ENCODE results near the gene OR2AE1. TPM values are rescaled to one million over a fixed set of nuclear protein-coding genes. Genes with fewer than 3 reads are reported as not detected.
"Not testable (repeated sequence)": the region's sequence is repeated elsewhere in the genome, so short reads cannot be mapped to it uniquely, and the experiment has no call there.

OR2AE1 gene
- total and polyA plus RNA-seq, 3 experiments from 2014 or later: 0.26 TPM; not detected in 2

DNA sequence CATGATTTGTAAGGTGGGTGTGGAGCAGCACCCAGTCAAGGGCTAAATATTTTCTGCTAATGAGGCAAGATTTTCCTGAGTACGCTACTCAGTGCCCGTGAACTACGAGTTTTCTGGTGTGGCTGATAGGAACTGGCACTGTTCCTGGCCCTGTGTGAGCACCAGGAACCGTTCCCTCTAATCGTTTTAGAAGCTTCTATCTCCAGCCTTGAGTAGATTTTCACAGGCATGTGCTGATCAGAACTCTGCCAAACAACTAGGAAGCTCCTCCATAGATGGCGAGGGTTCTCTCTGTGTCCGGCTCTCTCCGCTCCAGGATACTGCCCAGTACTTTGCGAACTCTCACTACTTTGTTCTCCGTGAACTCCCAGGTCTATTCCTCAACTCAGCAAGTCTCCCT, 24.7 kb upstream of the OR2AE1 start:
- Histone ChIP-seq H3K4me3 (ENCODE audit: low read length) (no peak overlapping the region), H3K27ac (ENCODE audit: low read depth, low read length) (no peak overlapping the region), H3K27me3 (ENCODE audit: insufficient read depth, low read length, poor library complexity, severe bottlenecking) (no peaks in the 10 kb centered on the region), H3K9me3 (ENCODE audit: low read length) (no peaks in the 10 kb centered on the region), H3K4me1 (ENCODE audit: insufficient read depth, low read length) (no peaks in the 10 kb centered on the region), H3K36me3 (ENCODE audit: insufficient read depth, low read length) (peaks cover 35% of the 10 kb centered on the region)
- no peak overlapping the region for H3K27ac Mint-ChIP-seq
- ChIA-PET POLR2A (interaction anchor here (0.5 kb wide), 1 partner anchor 420 kb away, joined by 5 read pairs; no protein-coding TSS in a partner anchor), CTCF (no interaction called here)
- no peaks in the 10 kb centered on the region for H3K27me3 Mint-ChIP-seq
- peaks cover 16 to 77% (median 31%) of the 10 kb centered on the region in 3 donors for H3K36me3 Mint-ChIP-seq
- no peak overlapping the region for H3K4me3 Mint-ChIP-seq
- peaks cover 15 to 17% (median 16%) of the 10 kb centered on the region in 3 donors for H3K4me1 Mint-ChIP-seq
- H3K9me3 Mint-ChIP-seq: no peaks in the 10 kb centered on the region
- DNase-seq: no peak

DNA sequence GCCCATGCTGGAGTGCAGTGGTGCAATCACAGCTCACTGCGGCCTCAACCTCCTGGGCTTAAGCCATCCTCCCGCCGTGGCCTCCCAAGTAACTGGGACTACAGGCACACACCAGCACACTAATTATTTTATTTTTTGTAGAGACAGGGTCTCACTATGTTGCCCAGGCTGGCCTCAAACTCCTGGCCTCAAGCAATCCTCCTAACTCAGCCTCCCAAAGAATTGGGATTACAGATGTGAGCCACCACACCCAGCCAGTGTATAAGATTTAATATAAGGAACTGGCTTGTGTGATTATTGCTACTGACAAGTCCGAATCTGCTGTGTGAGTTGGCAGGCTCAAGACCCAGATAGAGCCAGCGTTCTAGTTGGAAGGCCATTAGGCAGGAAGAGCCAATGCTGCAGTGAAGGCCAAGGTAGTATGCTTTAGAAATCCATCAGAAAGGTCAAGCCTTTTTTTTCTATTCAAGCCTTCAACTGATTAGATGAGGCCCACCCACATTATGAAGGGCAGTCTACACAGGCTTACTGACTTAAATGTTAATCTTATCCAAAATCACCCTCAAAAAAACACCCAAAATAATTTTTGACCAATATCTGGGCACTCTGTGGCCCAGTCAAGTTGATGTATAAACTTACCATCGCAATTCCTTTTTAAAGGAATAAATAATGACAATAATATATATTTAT, 23.1 kb upstream of the OR2AE1 start:
- no peak for DNase-seq
- Mint-ChIP-seq H3K27me3 (no peaks in the 10 kb centered on the region), H3K4me3 (no peak overlapping the region), H3K27ac (peak overlapping the region in 1 of 8 donors; percentile 77), H3K9me3 (no peaks in the 10 kb centered on the region), H3K4me1 (peaks cover 12 to 16% (median 14%) of the 10 kb centered on the region in 3 donors), H3K36me3 (peaks cover 16 to 61% (median 31%) of the 10 kb centered on the region in 3 donors)
- Histone ChIP-seq H3K36me3 (ENCODE audit: insufficient read depth, low read length) (peaks cover 35% of the 10 kb centered on the region), H3K27ac (ENCODE audit: low read depth, low read length) (no peak overlapping the region), H3K4me1 (ENCODE audit: insufficient read depth, low read length) (no peaks in the 10 kb centered on the region), H3K4me3 (ENCODE audit: low read length) (no peak overlapping the region), H3K9me3 (ENCODE audit: low read length) (no peaks in the 10 kb centered on the region), H3K27me3 (ENCODE audit: insufficient read depth, low read length, poor library complexity, severe bottlenecking) (no peaks in the 10 kb centered on the region)
- CTCF ChIA-PET: interaction anchor here (1.0 kb wide), 1 partner anchor 13 kb away, joined by 3 read pairs; no protein-coding TSS in a partner anchor
- POLR2A ChIA-PET: no interaction called here

DNA sequence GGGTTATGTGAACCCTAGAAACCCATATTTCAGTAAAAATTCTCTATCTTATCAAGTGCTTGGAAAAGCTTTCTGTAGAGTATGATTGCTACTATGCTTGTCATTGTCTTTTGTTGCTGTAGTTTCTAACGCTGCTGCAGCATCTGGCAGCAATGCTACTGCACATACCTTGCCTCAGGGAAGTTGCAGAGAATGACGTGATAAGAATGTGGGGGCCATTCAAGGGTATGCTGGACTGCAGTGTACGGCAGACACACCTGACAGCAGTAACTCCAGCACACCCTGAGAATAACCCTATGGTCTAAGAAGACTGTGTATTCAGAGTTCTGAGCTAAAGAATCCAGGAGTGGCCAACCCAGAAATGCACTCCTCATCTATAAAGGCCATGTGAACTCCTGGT, 22.0 kb upstream of the OR2AE1 start:
- DNase-seq: no peak
- Histone ChIP-seq H3K4me1 (ENCODE audit: insufficient read depth, low read length) (no peaks in the 10 kb centered on the region), H3K4me3 (ENCODE audit: low read length) (no peak overlapping the region), H3K27me3 (ENCODE audit: insufficient read depth, low read length, poor library complexity, severe bottlenecking) (no peaks in the 10 kb centered on the region), H3K27ac (ENCODE audit: low read depth, low read length) (no peak overlapping the region), H3K9me3 (ENCODE audit: low read length) (no peaks in the 10 kb centered on the region), H3K36me3 (ENCODE audit: insufficient read depth, low read length) (peaks cover 28% of the 10 kb centered on the region)
- Mint-ChIP-seq H3K27ac (peak overlapping the region in 4 of 8 donors; percentile 11 to 60 (median 34)), H3K27me3 (no peaks in the 10 kb centered on the region), H3K9me3 (no peaks in the 10 kb centered on the region), H3K4me1 (peaks cover 11 to 16% (median 14%) of the 10 kb centered on the region in 3 donors), H3K4me3 (no peak overlapping the region), H3K36me3 (peaks cover 16 to 52% (median 31%) of the 10 kb centered on the region in 3 donors)
- ChIA-PET POLR2A (interaction anchor here (0.5 kb wide), 1 partner anchor 24 kb away, joined by 3 read pairs; no protein-coding TSS in a partner anchor), CTCF (no interaction called here)

DNA sequence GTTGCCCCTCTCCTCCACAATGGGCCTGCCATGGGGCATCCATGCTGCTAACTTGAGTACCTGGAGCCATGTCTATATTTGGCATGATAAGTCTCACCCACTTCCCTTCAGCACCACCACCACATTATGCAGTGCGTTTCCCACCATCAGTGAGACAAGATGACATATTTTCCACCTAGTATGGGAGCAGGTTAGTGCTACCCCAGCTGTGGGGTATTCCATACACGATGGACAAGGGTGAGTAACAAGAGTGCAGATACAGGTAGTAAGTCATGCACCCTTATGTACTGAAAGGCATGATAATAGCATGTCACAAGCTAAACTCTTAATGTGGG, 21.2 kb upstream of the OR2AE1 start:
- Histone ChIP-seq H3K4me1 (ENCODE audit: insufficient read depth, low read length) (no peaks in the 10 kb centered on the region), H3K9me3 (ENCODE audit: low read length) (no peaks in the 10 kb centered on the region), H3K4me3 (ENCODE audit: low read length) (no peak overlapping the region), H3K27ac (ENCODE audit: low read depth, low read length) (no peak overlapping the region), H3K36me3 (ENCODE audit: insufficient read depth, low read length) (peaks cover 21% of the 10 kb centered on the region), H3K27me3 (ENCODE audit: insufficient read depth, low read length, poor library complexity, severe bottlenecking) (no peaks in the 10 kb centered on the region)
- Mint-ChIP-seq H3K4me1 (peaks cover 11 to 16% (median 14%) of the 10 kb centered on the region in 3 donors), H3K27ac (peak overlapping the region in 6 of 8 donors; percentile 21 to 90 (median 65)), H3K36me3 (peaks cover 12 to 46% (median 27%) of the 10 kb centered on the region in 3 donors), H3K27me3 (peaks cover 0 to under 1% of the 10 kb centered on the region in 2 donors), H3K9me3 (no peaks in the 10 kb centered on the region), H3K4me3 (no peak overlapping the region)
- POLR2A ChIA-PET: no interaction called here
- DNase-seq: no peak
- CTCF ChIA-PET: no interaction called here

DNA sequence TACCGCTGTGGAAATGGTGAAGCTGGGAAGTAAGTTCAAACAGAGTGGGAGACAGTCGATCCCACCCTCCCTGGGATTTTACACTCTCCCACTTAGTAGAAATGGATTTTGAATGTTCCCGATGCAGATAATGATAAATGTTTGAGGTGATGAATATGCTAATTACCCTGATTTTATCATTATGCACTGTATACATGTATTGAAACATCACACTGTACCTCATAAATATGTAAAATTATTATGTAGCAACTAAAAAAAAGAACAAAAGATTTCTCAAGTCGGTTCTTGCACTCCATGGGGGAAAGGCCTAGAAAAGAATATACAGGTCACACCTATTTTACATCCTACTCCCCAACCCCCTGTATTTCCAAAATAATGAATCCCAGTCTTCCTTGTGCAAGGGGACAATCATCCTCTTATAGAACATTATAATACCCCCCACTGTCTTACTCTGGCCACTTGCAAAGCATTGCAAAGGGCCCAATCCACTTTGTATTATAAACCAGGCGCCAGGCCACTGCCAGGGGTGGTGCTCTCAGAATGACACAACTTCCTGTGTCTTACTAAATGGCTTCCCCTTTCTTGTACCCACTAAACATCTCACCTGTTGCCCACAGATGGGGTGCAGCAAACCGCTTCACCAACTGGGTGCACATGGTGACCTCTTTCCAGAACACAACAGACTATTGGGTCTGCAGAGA, 20.6 kb upstream of the OR2AE1 start:
- H3K9me3 ChIP-seq (ENCODE audit: low read length): no peaks in the 10 kb centered on the region
- DNase-seq: no peak
- Mint-ChIP-seq H3K36me3 (peaks cover 6 to 46% (median 22%) of the 10 kb centered on the region in 3 donors), H3K9me3 (no peaks in the 10 kb centered on the region), H3K27ac (peak overlapping the region in 6 of 8 donors; percentile 21 to 90 (median 74)), H3K4me3 (no peak overlapping the region), H3K4me1 (peaks cover 12 to 16% (median 14%) of the 10 kb centered on the region in 3 donors), H3K27me3 (peaks cover 0 to 3% of the 10 kb centered on the region in 2 donors)
- POLR2A ChIA-PET: no interaction called here
- peaks cover 16% of the 10 kb centered on the region for H3K36me3 ChIP-seq (ENCODE audit: insufficient read depth, low read length)
- H3K27ac ChIP-seq (ENCODE audit: low read depth, low read length): no peak overlapping the region
- CTCF ChIA-PET: no interaction called here
- no peaks in the 10 kb centered on the region for H3K27me3 ChIP-seq (ENCODE audit: insufficient read depth, low read length, poor library complexity, severe bottlenecking)
- no peak overlapping the region for H3K4me3 ChIP-seq (ENCODE audit: low read length)
- no peaks in the 10 kb centered on the region for H3K4me1 ChIP-seq (ENCODE audit: insufficient read depth, low read length)

DNA sequence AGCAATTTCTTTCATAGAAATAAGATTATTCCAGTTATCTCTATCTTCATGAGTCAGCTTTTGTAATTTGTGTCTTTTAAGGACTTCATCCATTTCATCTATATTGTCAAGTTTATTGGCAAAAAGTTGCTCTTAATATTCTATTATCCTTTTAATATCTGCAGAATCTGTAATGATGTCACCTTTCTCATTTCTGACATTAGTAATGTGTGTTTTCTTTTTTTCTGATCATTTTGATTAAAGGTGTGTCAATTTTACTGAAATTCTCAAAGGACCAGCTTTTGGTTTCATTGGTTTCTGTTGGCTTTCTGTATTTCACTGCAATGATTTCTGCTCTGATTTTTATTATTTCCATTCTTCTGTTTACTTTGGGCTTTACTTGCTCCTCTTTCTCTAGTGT, 17.9 kb upstream of the OR2AE1 start:
- no peaks in the 10 kb centered on the region for H3K4me1 ChIP-seq (ENCODE audit: insufficient read depth, low read length)
- no peak for DNase-seq
- H3K9me3 ChIP-seq (ENCODE audit: low read length): no peaks in the 10 kb centered on the region
- Mint-ChIP-seq H3K4me3 (no peak overlapping the region), H3K27me3 (peaks cover 0 to 3% of the 10 kb centered on the region in 2 donors), H3K36me3 (peaks cover 20 to 48% (median 21%) of the 10 kb centered on the region in 3 donors), H3K9me3 (no peaks in the 10 kb centered on the region), H3K4me1 (peaks cover 14 to 16% (median 14%) of the 10 kb centered on the region in 3 donors), H3K27ac (peak overlapping the region in 1 of 8 donors; percentile 28)
- no peak overlapping the region for H3K4me3 ChIP-seq (ENCODE audit: low read length)
- no peak overlapping the region for H3K27ac ChIP-seq (ENCODE audit: low read depth, low read length)
- peaks cover 5% of the 10 kb centered on the region for H3K36me3 ChIP-seq (ENCODE audit: insufficient read depth, low read length)
- H3K27me3 ChIP-seq (ENCODE audit: insufficient read depth, low read length, poor library complexity, severe bottlenecking): no peaks in the 10 kb centered on the region
- ChIA-PET CTCF (no interaction called here), POLR2A (no interaction called here)

DNA sequence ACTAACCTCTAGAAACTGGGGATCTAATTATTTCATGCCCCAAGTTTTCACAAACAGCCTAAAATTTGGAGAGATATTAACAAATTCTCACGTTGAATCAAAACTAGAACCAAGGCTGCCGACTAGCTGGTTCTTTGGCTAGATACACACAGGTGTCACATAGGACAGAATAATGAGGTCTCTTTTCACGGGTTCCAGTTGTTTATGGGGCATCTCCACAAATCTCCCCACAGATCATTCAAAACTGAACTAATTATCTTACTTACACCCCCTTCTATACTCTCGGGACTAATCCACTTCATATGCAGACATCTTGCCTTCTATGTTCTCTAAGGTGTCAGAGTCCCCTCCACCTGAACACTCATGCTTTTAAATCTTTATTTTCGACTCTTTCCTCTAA, 16.4 kb upstream of the OR2AE1 start:
- peaks cover 9 to 14% (median 13%) of the 10 kb centered on the region in 3 donors for H3K4me1 Mint-ChIP-seq
- Histone ChIP-seq H3K27ac (ENCODE audit: low read depth, low read length) (no peak overlapping the region), H3K36me3 (ENCODE audit: insufficient read depth, low read length) (peaks cover 5% of the 10 kb centered on the region), H3K9me3 (ENCODE audit: low read length) (no peaks in the 10 kb centered on the region), H3K4me3 (ENCODE audit: low read length) (no peak overlapping the region), H3K4me1 (ENCODE audit: insufficient read depth, low read length) (no peaks in the 10 kb centered on the region), H3K27me3 (ENCODE audit: insufficient read depth, low read length, poor library complexity, severe bottlenecking) (no peaks in the 10 kb centered on the region)
- H3K27me3 Mint-ChIP-seq: peaks cover 0 to 3% of the 10 kb centered on the region in 2 donors
- no peak for DNase-seq
- no peak overlapping the region for H3K27ac Mint-ChIP-seq
- H3K9me3 Mint-ChIP-seq: no peaks in the 10 kb centered on the region
- ChIA-PET POLR2A (no interaction called here), CTCF (no interaction called here)
- peaks cover 21 to 42% (median 26%) of the 10 kb centered on the region in 3 donors for H3K36me3 Mint-ChIP-seq
- H3K4me3 Mint-ChIP-seq: no peak overlapping the region

DNA sequence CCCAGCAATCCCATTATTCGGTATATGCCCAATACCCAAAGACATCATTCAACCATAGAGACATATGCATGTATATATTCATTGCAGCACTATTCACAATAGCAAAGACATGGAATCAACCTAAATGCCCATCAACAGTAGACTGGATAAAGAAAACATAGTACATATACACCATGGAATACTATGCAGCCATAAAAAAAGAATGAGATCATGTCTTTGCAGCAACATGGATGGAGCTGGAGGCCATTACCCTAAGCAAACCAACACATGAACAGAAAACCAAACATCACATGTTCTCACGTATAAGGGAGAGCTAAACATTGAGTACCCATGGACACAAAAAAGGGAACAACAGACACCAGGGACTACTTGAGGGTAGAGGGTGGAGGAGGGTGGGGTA, 13.5 kb upstream of the OR2AE1 start:
- H3K9me3 Mint-ChIP-seq; H3K4me3 ChIP-seq (ENCODE audit: low read length); DNase-seq; H3K27me3 Mint-ChIP-seq; H3K27ac Mint-ChIP-seq; H3K36me3 ChIP-seq (ENCODE audit: insufficient read depth, low read length); H3K4me1 Mint-ChIP-seq; H3K27me3 ChIP-seq (ENCODE audit: insufficient read depth, low read length, poor library complexity, severe bottlenecking); H3K4me3 Mint-ChIP-seq; H3K27ac ChIP-seq (ENCODE audit: low read depth, low read length); H3K9me3 ChIP-seq (ENCODE audit: low read length); H3K4me1 ChIP-seq (ENCODE audit: insufficient read depth, low read length); CTCF ChIA-PET; POLR2A ChIA-PET: not testable (repeated sequence)
- peaks cover 21 to 47% (median 29%) of the 10 kb centered on the region in 3 donors for H3K36me3 Mint-ChIP-seq

Measured in CD8-positive, alpha-beta memory T cell (primary cell).